ENCODE results near the gene KLRB1. TPM values are rescaled to one million over a fixed set of nuclear protein-coding genes. Genes with fewer than 3 reads are reported as not detected.
"Not testable (repeated sequence)": the region's sequence is repeated elsewhere in the genome, so short reads cannot be mapped to it uniquely, and the experiment has no call there.

The KLRB1 gene
- total RNA-seq, 1 experiment from 2014 or later, result not detected

GRCh38 chr12:9587987-9588600, 19.6 kb downstream of the KLRB1 start:
- in situ Hi-C loops (cut with HindIII; ENCODE audit: low pct_unique_long_range_greater_than_20kb, low sequenced_read_pairs), result no loop called here
- DNase-seq (ENCODE audit: low read depth, low spot score), result no peak

GRCh38 chr12:9577729-9578128, 30.0 kb downstream of the KLRB1 start:
- DNase-seq (ENCODE audit: low read depth, low spot score); in situ Hi-C loops (cut with HindIII; ENCODE audit: low pct_unique_long_range_greater_than_20kb, low sequenced_read_pairs): not testable (repeated sequence)

- DNase-seq (ENCODE audit: low read depth, low spot score); in situ Hi-C loops (cut with HindIII; ENCODE audit: low pct_unique_long_range_greater_than_20kb, low sequenced_read_pairs): not testable (repeated sequence)
Observed at GRCh38 chr12:9567151-9567550, 40.6 kb downstream of the KLRB1 start.

- DNase-seq (ENCODE audit: low read depth, low spot score); in situ Hi-C loops (cut with HindIII; ENCODE audit: low pct_unique_long_range_greater_than_20kb, low sequenced_read_pairs): not testable (repeated sequence)
Observed at GRCh38 chr12:9566113-9566512, 41.6 kb downstream of the KLRB1 start.

GRCh38 chr12:9564418-9564817, 43.3 kb downstream of the KLRB1 start:
- DNase-seq (ENCODE audit: low read depth, low spot score); in situ Hi-C loops (cut with HindIII; ENCODE audit: low pct_unique_long_range_greater_than_20kb, low sequenced_read_pairs): not testable (repeated sequence)

- in situ Hi-C loops (cut with HindIII; ENCODE audit: low pct_unique_long_range_greater_than_20kb, low sequenced_read_pairs), result not testable (repeated sequence)
- DNase-seq (ENCODE audit: low read depth, low spot score), result peak; percentile 15
Observed at GRCh38 chr12:9562841-9563453, 44.8 kb downstream of the KLRB1 start.

GRCh38 chr12:9545489-9545888, 62.2 kb downstream of the KLRB1 start:
- in situ Hi-C loops (cut with HindIII; ENCODE audit: low pct_unique_long_range_greater_than_20kb, low sequenced_read_pairs), result not testable (repeated sequence)
- peak; percentile 13 for DNase-seq (ENCODE audit: low read depth, low spot score)

Small RNA genes lying within 50 kb of the gene (small RNA-seq; reads per million reads assigned to genes)
- gene AC010186.4 (0 reads per million in 2 experiments), gene RNU6-700P (0 reads per million in 2 experiments)

Other genes with a start within 250 kb of the KLRB1 start
- gene CLEC2D, start 61.8 kb upstream of the KLRB1 start, total RNA-seq (2014; rRNA removed; shearing (Covaris generic)), result 3.2 and 5.1 TPM in 2 replicates
- not detected in 2 replicates for gene CLECL1, start 125.2 kb upstream of the KLRB1 start, total RNA-seq (2014; rRNA removed; shearing (Covaris generic))
- gene CD69, start 153.0 kb upstream of the KLRB1 start, total RNA-seq (2014; rRNA removed; shearing (Covaris generic)), result not detected in 2 replicates
- gene KLRF1, start 219.6 kb upstream of the KLRB1 start, total RNA-seq (2014; rRNA removed; shearing (Covaris generic)), result not detected in 2 replicates

Measured in SK-MEL-5 (cell line).